ENCODE data around the gene BTG4. TPM values are rescaled to one million over a fixed set of nuclear protein-coding genes. Genes with fewer than 3 reads are reported as not detected.

BTG4 gene
- total and polyA plus RNA-seq, 2 of the 8 experiments (the other 6 are each of a cell fraction or from before 2014, with no cell fraction given) = 0.06 TPM; not detected in 1

DNA sequence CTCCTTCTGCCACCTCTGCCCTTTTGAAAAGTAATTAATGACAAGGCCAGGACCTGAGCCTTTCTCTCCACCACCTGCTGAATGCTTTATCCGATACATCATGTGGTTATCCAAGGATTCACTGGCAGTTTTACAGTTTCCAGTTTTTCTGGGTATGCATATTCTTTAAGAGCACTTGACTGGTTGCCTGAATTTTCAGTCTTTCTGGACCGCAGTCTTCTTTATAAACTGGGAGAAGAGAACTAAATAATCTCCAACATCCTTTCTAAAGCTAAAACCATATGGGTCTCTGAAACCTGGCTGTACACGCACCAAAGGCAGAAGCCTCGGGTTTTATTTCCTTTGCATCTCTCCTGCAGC is 65.1 kb downstream of the BTG4 start (continued):
- TF ChIP-seq POU5F1 (IDR thresholded peaks at IDR 0.05; ENCODE audit: low read depth, low read length) = no peak

Measured in H1 (cell line).